AG04449 (cell line): ENCODE results near the gene TRIM44.
"Not testable (repeated sequence)": the region's sequence is repeated elsewhere in the genome, so short reads cannot be mapped to it uniquely, and the experiment has no call there.

Source experiments
- CTCF ChIA-PET: fragments of 350-600 bp; formaldehyde crosslinking; extraction: SDS; loops from one replicate; lab custom pipeline; 2021; ENCODE audit warnings: antibody characterized with exemption; lab: Yijun Ruan, JAX
- POLR2A ChIA-PET: fragments of 400-600, 350-600 bp; formaldehyde crosslinking; extraction: SDS; loops from one replicate; lab custom pipeline; 2020; ENCODE audit warnings: antibody characterized with exemption, inconsistent platforms; lab: Yijun Ruan, JAX
- DNase-seq: peaks from one replicate; pipeline ENCODE4 v3.0.0-alpha.2; 2010; ENCODE audit warnings: low read depth, low spot score
- H3K4me3 ChIP-seq: 2 replicates; pipeline ENCODE4 v1.5.1; 2011; ENCODE audit warnings: low read depth, mild to moderate bottlenecking, control low read depth, low read length
- TF ChIP-seq, protein P1 (sequence below): IDR thresholded peaks from one replicate; pipeline ENCODE4 v1.5.1; 2011; ENCODE audit warnings: mild to moderate bottlenecking, moderate library complexity, low read length, control low read depth, inconsistent platforms; ENCODE audit not compliant: insufficient read depth; ENCODE audit errors: missing control alignments

The TRIM44 gene

DNA sequence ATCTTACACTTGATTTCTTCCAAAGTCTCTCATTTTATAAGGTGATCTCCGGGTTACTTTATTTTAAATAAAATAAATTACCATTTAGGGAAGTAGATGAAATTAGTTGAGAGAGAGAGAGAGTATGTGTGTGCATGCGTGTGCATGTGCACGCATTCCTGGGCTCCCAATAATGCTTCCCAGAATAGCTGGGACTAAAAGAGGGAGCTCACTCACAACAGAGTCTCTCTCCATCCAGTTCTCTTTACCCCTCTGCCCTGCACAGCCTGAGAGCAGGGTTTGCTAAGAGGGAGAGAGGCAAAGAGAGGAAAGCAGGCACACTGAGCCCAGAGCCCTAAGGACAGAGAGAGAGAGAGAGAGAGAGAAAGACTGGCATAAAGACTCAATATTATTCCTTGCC lies 11.3 kb upstream of the TRIM44 start:
- CTCF ChIA-PET: no interaction called here
- no peak overlapping the region for H3K4me3 ChIP-seq
- TF ChIP-seq, protein P1, sequence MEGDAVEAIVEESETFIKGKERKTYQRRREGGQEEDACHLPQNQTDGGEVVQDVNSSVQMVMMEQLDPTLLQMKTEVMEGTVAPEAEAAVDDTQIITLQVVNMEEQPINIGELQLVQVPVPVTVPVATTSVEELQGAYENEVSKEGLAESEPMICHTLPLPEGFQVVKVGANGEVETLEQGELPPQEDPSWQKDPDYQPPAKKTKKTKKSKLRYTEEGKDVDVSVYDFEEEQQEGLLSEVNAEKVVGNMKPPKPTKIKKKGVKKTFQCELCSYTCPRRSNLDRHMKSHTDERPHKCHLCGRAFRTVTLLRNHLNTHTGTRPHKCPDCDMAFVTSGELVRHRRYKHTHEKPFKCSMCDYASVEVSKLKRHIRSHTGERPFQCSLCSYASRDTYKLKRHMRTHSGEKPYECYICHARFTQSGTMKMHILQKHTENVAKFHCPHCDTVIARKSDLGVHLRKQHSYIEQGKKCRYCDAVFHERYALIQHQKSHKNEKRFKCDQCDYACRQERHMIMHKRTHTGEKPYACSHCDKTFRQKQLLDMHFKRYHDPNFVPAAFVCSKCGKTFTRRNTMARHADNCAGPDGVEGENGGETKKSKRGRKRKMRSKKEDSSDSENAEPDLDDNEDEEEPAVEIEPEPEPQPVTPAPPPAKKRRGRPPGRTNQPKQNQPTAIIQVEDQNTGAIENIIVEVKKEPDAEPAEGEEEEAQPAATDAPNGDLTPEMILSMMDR: no peak
- DNase-seq: no peak
- POLR2A ChIA-PET: no interaction called here

DNA sequence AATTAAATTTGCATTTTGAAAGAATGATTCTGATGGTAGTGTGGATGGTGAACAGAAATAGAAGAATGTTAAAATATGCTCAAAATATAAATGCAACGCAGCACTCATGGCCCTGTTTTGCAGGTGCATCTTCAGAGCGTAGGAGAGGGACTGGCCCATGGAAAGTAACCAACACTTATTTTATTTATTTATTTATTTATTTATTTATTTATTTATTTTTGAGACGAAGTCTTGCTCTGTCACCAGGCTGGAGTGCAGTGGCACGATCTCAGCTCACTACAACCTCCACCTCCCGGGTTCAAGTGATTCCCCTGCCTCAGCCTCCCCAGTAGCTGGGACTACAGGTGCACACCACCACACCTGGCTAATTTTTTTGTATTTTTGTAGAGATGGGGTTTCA lies 9.8 kb upstream of the TRIM44 start:
- POLR2A ChIA-PET, H3K4me3 ChIP-seq, CTCF ChIA-PET, DNase-seq: not testable (repeated sequence)

DNA sequence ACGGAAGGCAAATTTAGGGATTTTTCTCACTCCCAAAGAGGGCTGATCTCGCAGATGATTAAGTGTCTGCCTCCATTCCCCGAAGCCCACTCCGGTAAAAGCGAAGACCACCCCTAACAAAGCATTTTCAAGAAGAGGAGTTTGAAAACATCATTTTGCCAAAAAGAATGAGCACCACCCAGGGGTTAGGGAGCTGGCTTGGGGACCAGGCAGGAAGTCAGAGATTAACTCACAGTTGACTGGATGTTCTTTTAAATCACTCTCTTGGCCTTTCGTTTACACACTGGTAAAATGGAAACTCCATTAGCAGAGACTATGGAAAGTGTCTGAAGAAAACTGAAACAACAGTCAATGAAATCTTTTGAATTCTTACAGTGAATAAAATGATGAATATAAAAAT lies 7.9 kb upstream of the TRIM44 start:
- DNase-seq: no peak
- H3K4me3 ChIP-seq: no peak overlapping the region
- POLR2A ChIA-PET: no interaction called here
- CTCF ChIA-PET: interaction anchor here (1.2 kb wide), 1 partner anchor 14 kb away, joined by 3 read pairs; no protein-coding TSS in a partner anchor
- TF ChIP-seq, protein P1: no peak

DNA sequence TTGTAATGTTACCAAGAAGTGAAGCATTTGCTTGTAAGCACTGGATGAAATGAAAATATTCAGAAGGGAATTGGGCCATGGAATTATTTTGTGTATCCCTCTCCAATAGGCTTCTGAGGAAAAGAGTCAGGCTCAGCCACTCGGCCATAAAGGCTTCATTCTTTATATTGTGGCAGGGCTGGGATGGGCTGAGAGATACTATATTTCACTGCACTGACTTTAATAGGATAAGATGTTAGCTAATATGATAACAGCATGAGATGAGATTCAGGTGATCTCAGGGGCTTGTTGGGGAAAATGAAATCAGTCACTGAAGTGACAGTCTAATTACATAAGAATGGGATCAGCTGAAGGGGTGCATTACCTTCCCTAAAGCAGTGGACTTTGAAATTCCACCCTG lies 7.3 kb upstream of the TRIM44 start:
- CTCF ChIA-PET: interaction anchor here (1.1 to 1.2 kb wide), 2 partner anchors 13 to 603 kb away, joined by 3 read pairs; no protein-coding TSS in a partner anchor
- no peak for DNase-seq
- TF ChIP-seq, protein P1: no peak
- no peak overlapping the region for H3K4me3 ChIP-seq
- POLR2A ChIA-PET: no interaction called here

DNA sequence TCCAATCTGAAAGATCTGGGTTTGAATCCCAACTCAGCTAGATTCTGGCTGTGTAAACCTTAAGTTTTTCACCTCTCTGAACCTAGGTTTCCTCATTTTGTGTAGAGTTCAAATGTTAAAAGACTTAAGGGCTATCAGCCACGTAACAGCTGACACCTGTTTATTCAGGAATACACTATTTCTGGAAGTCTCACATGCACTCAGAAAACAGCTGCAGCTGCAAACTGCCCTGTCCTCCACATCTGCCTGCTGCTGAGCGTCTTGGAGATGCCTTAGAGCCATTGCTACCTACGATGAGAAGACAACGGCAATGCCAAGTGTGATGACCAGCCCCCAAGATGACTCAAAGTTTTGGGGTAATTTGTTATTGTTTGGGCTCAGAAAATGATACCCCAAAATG lies 6.7 kb upstream of the TRIM44 start:
- TF ChIP-seq, protein P1: no peak
- H3K4me3 ChIP-seq: no peak overlapping the region
- ChIA-PET CTCF (interaction anchor here (1.1 to 1.2 kb wide), 2 partner anchors 13 to 602 kb away, joined by 3 read pairs; no protein-coding TSS in a partner anchor), POLR2A (no interaction called here)
- no peak for DNase-seq

DNA sequence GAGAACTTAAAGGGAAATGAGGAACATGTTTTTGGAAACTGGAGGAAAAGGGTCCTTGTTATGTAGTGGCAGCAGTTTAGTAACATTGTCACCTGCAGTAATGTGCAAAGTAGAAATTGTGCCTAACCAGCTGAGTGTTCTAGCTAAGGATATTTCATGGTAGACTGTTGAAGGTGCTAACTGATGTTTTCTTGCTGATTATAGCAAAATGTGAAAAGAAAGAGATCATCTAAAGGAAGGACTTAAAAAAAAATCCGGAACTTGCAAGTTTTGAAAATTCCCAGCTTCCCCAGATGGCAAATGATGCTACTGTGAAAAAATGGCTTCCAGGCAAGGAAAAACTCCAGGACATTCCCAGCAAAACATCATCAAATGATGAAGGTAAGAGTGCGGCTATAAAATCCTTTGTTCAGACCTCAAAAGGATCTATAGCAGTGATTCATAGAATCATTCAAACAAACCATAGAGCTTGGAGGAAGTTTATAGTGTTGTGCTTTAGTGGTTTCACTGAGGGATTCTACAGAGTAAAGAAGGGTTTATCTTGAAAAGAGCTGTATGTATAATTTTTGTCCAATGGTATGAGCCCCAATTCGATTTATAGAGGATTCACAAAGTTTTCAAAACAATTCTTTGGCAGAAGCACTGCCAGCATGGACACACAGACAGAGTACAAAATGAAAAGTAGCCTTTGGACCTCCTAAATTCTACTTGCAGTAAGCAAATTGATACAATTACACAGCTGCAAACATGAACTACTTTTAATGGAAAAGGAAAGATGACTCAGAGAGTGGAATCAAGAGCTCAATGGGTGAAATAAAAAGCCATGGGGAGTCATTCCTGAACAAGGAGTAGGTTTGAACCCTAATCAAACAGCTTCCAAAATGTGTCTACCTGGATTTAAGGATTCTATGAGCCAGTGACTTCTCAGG lies 4.3 kb upstream of the TRIM44 start:
- TF ChIP-seq, protein P1: no peak
- no peak for DNase-seq
- no peak overlapping the region for H3K4me3 ChIP-seq
- POLR2A ChIA-PET: interaction anchor here (0.9 kb wide), 1 partner anchor 41 kb away, joined by 3 read pairs; no protein-coding TSS in a partner anchor
- CTCF ChIA-PET: interaction anchor here (1.2 to 1.7 kb wide), 3 partner anchors 10 to 171 kb away, joined by 3 to 6 read pairs (median 4); no protein-coding TSS in a partner anchor
